IMR-90 (cell line): ENCODE results near the gene SEC22B.
"Not testable (repeated sequence)": the region's sequence is repeated elsewhere in the genome, so short reads cannot be mapped to it uniquely, and the experiment has no call there.

ENCODE experiments used
- CEBPB ChIP-seq: IDR thresholded peaks from 2 replicates; pipeline ENCODE4 v1.6.1; 2012; ENCODE audit warnings: low read depth, low read length, improper control_type of control experiment
- CHD1 ChIP-seq: IDR thresholded peaks from 2 replicates; pipeline ENCODE4 v1.6.1; 2012; ENCODE audit warnings: low read depth, low read length, improper control_type of control experiment
- FOS ChIP-seq: fragments of 150-350 bp; IDR thresholded peaks from 2 replicates; pipeline ENCODE4 v1.6.1; 2016; ENCODE audit warnings: low read depth, low read length
- MAFK ChIP-seq: IDR thresholded peaks from 2 replicates; pipeline ENCODE4 v1.6.1; 2012; ENCODE audit warnings: low read depth, low read length, improper control_type of control experiment
- MAZ ChIP-seq: IDR thresholded peaks from 2 replicates; pipeline ENCODE4 v1.6.1; 2012; ENCODE audit warnings: low read depth, mild to moderate bottlenecking, low read length, improper control_type of control experiment, moderate library complexity, borderline replicate concordance
- NFE2L2 ChIP-seq: fragments of 150-350 bp; IDR thresholded peaks from 2 replicates; pipeline ENCODE4 v1.6.1; 2016; ENCODE audit warnings: low read depth, mild to moderate bottlenecking, low read length
- POLR2A ChIP-seq: IDR thresholded peaks from 2 replicates; pipeline ENCODE4 v1.6.1; 2012; ENCODE audit warnings: mild to moderate bottlenecking, low read depth, low read length
- RAD21 ChIP-seq: IDR thresholded peaks from 2 replicates; pipeline ENCODE4 v1.6.1; 2012; ENCODE audit warnings: low read length, improper control_type of control experiment
- RCOR1 ChIP-seq: IDR thresholded peaks from 2 replicates; pipeline ENCODE4 v1.6.1; 2012; ENCODE audit warnings: mild to moderate bottlenecking, low read length, improper control_type of control experiment; ENCODE audit not compliant: insufficient replicate concordance
- RFX5 ChIP-seq: IDR thresholded peaks from 2 replicates; pipeline ENCODE4 v1.8.0; 2012; ENCODE audit warnings: low read depth, mild to moderate bottlenecking, low read length, moderate library complexity
- SMC3 ChIP-seq: fragments of 150-350 bp; IDR thresholded peaks from 2 replicates; pipeline ENCODE4 v1.6.1; 2016; ENCODE audit warnings: low read depth, mild to moderate bottlenecking, antibody characterized with exemption, low read length, moderate library complexity
- TF ChIP-seq, protein P1 (sequence below): conservative IDR thresholded peaks from 2 replicates; pipeline ENCODE4 v1.5.1; 2012; ENCODE audit warnings: mild to moderate bottlenecking, low read depth, low read length, improper control_type of control experiment
- TF ChIP-seq, protein P2 (sequence below): fragments of 150-350 bp; IDR thresholded peaks from 2 replicates; pipeline ENCODE4 v1.6.1; 2017; ENCODE audit warnings: mild to moderate bottlenecking, antibody characterized with exemption, low read length, low read depth

DNA sequence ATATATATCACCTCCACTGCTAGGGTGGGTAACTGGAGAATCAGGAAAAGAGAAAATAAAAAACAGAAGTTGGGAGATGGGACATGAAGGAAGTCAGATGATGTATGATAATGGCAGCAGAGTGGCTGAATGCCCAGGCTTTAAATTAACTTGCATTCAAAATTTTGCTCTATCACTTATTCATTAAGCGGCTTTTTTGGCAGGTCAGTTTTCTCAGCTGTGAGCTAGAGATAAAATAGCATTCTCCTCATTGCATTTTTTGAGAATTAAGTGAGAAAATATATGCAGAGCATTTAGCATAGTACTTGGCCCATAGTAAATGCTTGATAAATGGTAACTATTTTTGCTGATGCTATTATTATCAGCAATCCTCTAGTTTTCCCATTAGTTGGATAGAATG lies 74.7 kb downstream of the SEC22B start:
- TF ChIP-seq FOS, POLR2A, CHD1, RAD21, CEBPB, SMC3, RCOR1, RFX5, NFE2L2, MAZ, MAFK: not testable (repeated sequence)
- TF ChIP-seq, protein P1, sequence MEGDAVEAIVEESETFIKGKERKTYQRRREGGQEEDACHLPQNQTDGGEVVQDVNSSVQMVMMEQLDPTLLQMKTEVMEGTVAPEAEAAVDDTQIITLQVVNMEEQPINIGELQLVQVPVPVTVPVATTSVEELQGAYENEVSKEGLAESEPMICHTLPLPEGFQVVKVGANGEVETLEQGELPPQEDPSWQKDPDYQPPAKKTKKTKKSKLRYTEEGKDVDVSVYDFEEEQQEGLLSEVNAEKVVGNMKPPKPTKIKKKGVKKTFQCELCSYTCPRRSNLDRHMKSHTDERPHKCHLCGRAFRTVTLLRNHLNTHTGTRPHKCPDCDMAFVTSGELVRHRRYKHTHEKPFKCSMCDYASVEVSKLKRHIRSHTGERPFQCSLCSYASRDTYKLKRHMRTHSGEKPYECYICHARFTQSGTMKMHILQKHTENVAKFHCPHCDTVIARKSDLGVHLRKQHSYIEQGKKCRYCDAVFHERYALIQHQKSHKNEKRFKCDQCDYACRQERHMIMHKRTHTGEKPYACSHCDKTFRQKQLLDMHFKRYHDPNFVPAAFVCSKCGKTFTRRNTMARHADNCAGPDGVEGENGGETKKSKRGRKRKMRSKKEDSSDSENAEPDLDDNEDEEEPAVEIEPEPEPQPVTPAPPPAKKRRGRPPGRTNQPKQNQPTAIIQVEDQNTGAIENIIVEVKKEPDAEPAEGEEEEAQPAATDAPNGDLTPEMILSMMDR: not testable (repeated sequence)
- TF ChIP-seq, protein P2, sequence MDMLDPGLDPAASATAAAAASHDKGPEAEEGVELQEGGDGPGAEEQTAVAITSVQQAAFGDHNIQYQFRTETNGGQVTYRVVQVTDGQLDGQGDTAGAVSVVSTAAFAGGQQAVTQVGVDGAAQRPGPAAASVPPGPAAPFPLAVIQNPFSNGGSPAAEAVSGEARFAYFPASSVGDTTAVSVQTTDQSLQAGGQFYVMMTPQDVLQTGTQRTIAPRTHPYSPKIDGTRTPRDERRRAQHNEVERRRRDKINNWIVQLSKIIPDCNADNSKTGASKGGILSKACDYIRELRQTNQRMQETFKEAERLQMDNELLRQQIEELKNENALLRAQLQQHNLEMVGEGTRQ: not testable (repeated sequence)
